ENCODE results near the gene CDR2.

GRCh38 chr16:22417019-22417418, 42.6 kb upstream of the CDR2 start:
- TF ChIP-seq POLR2A (IDR thresholded peaks at IDR 0.05; ENCODE audit: low read length), result no peak
- no peak for TF ChIP-seq GATA1 (IDR thresholded peaks at IDR 0.05; ENCODE audit: low read depth, low read length)
